NCI-H146 (cell line): ENCODE measurements around the gene DBN1.

Source experiments
- DNase-seq: peaks from one replicate; lab custom pipeline; 2025; lab: John Stamatoyannopoulos, UW

The DBN1 gene

DNA sequence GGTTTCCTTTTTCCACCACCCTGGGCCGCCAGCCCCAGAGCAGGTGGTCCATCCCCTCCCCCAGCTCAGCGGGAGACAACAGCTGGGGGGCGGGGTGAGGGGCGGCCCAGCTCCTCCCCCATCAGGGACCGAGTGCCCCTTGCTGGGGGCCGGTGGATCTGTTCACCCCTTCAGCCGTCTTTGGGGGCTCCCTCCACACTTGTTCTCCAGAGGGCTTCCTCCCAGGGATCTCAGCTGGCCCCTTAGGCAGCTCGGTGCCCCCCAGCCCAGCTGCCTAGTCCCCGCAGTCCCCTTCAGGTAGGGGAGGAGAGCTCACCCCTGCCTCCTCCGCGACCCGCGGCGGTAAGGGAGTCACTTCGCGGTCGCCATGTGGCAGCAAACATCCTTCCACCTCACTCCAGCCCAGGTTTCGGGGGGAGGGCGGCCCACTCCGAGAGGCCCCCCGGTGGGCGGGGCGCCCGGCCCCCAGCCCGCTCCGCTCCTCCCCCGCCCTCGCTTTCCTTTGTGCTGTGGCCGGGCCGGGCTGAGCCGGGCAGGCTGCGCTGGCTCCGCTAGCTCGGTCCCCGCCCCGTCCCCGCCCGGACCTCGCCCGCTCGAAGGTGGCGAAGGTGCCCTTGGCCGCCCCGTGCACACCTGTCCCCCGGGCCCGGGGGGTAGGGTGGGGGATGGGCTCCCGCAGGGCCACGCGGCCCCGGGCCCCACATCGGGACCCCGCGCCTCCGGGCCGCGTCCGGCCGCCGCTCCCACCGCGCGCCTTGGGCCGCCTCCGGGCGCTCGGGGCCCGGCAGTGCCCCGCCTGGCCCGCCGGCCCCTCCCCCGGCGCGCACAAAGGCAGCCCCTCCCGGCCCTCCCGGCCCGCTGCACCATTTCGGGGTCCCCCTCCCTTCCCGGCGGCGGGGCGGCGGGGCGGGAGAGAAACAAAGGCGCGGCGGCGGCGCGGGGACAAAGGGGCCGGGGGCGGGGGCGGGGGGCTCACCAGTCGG lies 683 bp downstream of the DBN1 start:
- peak; percentile 59 for DNase-seq

DNA sequence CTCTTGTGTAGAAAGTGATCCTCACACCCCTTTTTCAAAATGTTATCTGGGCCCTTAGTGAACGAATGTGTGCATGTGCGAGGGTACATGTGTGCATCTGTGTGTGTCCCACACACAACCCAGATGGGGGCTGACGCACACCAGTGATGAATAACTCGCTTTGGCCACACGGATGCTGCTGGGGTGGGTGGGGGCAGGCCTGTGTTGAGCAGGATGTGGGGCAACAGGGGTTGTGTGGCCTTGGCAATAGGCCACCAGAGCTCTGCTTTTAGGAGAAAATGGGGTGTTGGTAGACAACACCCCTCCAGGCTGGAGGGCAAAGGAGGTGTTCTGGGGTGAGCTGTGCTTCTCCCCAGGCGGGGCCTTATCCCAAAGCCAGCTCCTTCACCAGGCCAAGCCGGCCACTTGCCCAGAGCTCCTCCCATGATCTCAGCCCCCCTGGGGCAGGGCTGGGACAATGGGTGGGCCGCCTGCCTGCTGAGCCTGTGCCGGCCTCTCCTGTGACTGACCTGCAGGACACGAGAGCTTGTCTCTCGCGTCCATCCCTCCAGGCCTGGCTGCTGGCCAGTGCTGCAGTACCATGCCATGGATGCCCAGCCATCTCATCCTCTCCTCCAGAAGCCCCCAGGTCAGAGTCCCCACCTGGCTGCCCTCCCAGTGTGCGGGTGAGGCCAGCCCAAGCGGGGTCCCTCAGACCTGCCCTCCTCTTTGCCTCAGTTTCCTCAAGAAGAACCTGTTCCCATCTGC lies 1.7 kb downstream of the DBN1 start:
- DNase-seq: peak; percentile 45

DNA sequence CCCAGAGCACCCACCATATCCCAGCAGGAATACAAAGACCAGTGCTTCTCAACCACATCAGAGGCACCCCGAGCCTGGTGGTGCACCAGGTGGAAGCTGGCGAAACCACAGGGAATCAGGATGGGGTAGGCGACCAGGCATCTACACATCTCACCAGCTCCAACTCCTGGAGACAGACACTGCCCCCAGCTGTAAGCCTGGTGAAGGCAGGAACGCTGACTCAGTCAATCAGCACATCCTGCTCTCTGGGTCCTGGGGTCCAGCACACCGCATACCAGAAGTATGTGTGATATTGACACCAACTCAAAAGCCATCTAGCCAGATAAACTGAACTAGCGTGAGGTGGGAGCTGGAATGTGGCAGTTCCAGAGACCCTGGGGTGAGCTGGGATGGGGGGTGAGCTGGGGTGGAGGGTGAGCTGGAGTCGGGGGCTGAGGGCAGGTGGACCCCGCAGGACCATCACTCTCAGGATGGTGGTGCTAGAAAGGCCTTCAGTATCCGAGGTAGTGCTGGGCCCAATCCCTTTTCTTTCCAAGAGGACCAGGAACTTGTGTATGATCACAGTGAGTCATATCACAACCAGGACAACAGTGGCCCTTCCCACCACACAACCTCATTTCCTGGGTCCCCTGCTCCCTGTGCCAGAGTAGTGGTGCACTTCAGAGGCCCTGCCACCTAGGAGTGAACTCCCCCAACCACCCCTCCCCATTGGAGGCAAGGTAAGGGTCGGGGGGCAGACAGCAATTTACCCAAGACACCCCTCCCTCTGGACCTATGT lies 2.5 kb downstream of the DBN1 start:
- no peak for DNase-seq

DNA sequence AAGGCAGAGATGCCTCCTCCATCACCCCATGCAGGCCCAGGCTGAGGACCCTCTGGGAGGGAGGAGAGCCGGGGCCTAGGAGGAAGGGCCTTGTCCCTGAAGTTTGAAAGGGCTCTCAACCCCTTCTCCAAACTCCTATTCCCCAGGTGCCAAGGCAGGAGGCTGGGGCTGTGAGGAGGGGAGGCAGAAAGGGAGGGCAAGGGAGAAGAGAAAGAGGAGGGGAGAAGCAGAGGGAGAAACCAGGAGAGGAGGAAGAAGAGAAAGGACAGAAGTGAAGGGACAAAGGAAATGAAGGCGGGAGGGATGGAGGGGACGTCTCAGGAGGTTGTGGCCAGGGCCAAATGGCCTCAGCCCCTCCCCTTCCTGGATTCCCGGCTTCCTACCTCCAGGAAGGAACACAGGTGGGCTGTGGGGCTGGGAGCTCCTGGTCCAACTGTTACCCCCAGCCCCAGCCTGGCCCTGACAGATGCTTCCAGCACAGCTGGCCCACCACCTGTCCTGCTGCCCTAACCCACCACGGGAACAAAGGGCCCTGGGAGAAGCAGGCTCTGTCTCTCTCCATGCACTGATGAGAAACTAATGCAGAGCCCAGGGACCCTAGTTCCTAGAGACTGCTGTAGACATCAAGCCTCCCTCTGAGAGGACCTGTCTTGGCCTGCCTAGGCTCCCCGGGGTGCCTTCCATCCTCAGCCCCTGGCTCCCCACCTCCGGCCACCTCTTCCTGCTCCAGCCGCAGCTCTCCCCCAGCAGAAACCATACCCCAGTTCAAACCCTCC lies 3.5 kb downstream of the DBN1 start:
- DNase-seq: peak; percentile 35

DNA sequence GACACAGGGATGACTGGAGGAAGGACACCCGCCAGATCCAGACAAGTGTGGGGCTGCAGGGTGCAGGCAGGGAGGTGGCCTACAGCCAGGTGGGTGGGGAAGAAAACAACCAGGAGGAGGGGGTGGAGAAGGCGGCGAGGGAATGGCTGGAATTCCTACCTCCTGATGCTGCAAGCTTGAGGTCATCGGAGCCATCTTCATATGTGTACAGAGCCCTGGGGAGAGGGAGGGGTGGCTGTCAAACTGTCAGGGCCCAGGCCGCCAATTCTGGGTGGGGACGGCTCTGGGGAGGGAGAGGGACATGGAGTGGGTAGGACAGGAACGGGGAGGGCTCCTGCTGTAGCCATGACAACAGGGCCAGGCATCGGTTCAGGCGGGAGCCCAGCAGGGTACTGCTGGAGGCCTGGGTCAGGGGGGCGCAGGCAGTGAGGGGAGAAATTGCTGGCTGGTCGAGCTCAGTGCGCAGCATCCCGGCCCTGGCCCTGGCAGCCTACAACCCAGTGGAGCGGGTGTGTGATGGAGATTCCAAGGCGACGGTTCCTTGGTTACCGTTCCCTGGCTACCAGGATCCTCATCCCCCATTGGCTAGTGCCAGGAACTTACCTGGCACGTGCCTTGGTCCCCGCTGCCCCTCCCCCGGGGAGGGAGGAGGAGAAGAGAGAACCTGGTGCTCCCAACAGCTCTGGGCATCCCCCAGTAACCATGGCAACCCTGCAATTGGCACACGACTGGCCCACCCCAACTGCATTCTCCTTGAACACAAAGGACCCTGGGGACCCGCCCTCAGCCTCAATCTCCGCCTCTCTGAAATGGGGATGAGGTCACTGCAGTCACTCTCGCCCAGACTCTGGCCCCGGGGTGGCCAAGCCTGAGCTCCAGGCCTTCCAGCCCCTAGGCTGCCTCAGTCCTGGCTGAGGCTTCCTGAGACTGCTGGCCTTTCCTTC lies 4.5 kb downstream of the DBN1 start:
- DNase-seq: peak; percentile 17

DNA sequence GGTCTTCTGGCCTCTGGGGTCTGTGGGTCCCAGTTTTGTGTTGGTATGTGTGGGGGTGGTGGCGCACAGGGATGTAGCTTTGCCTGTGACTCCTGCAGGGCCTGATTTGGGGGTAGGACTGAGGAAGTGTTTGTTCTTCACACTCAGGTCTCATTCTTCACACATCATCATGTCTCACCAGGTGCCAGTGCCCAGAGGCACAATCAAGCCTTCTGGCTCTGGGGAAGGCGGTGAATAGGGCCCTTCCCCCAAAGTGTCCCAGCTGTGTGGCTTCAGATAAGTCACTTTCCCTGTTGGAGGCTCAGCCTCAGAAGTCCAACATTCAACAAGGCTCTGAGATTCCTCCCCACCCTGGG lies 5.1 kb downstream of the DBN1 start:
- no peak for DNase-seq

DNA sequence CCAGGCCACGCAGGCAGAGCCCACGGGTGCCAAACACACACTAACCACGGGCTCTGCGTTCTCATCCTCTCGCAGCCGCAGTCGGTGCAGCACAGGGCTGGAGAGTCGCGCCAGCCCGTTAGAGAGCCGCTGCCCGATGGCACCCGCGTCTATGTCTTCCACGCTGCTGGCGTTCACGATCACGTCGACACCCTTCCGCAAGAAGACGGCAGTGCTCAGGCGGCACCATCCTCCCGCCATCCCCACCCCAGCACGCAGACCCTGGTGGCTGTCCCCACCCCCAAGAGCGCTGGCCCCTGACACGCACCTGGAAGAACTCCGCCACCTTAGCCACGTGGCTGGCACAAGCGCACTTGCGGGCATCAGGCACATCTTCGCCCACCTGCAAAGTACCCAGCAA lies 6.0 kb downstream of the DBN1 start:
- no peak for DNase-seq

DNA sequence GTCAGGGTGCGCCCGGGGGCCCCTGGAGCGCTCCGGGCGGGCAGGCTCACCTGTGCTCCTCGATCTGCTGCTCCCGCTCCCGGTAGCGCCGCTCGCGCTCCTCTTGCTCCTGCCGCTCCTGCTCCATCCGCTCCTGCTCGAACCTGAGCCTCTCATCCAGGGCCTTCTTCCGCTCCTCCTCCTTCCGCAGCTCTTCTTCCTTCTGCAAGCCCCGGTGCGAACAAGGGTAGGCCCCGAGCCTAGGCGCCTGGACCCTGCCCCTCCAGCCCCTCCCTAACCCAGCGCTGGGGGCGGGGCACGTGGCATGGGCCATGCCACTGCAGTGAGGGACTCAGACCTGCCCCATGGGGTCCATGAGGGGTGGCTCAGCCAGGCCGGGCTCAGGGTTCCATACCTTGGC lies 6.6 kb downstream of the DBN1 start:
- DNase-seq: no peak

DNA sequence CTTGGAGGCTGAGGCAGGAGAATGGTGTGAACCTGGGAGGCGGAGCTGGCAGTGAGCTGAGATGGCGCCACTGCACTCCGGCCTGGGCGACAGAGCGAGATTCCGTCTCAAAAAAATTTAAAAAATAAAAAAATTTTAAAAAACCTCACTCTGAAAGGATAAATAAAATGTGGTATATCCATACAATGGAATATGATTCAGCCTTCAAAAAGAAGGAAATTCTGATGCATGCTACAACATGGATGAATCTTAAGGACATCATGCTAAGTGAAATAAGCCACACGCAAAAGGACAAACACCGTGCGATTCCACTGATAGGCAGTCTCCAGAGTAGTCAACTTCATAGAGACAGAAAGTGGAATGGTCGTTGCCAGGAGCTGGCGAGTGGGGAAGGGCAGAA lies 8.4 kb downstream of the DBN1 start:
- DNase-seq: no peak

DNA sequence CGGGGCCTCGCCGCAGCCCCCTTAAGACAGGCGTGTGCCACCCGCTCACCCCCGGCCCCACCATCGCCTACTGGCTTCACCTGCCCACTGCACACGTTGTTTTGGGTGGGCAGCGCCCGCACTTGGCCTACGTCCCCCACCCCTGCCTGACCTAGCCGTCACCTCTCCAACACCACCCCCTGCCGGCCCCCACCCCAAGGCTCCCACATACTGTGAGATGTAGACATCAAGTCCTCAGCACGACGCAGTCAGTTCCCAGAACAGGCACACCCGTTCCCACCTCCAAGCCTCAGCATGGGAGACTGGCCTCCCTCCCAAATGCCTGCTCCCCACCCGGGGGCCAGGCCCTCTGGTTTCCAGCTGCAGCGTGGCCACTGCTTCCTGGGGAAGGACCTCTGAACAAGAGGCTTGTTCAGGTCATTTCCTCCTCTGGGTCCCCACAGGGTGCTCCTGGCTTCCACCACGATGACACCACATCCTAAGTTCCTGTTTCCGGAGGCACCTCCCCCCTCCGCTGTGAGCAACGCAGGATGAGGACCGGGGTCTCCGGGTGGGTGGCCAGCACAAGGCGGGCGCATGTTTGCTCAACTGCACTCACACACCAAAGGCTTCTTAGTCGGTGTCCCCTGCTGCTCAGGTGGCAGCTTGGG lies 11.3 kb downstream of the DBN1 start:
- DNase-seq: no peak

DNA sequence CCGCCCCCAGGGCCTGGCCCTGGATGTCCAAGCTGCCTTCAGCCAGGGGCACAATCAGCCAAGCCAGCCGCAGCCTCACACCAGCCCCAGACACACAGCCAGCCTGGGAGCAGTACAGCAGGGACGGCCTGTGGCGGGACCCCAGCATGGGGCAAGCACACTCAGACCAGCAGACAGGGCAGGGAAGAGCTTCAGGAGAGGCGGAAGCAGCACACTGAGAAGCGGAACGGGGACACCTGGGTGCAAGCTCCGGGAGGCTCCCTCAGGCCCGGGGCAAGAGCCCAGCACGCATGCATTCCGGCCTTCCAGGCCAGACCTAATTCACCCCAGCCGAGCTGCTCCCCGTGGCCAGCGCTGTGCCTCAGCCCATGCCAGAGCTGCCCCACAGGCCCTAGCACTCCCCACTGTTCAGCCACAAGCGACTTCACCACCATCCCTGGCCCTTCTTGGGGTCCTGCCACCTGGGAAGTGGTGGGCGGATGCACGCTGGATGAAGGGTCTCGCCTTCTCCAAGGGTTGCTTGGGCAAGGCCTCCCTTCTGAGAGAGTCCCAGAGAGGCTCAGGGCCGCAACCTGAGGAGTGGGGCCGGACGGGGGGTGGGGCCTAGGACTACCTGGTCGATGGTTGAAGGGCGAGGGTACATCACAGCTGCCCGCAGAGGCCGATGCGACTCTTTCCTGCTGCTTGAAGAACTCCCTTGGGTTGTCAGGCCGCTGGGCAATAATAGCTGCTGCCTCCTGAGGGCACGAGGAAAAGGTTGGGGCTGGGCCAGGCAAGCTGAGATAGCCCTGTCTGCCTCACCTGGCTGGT lies 13.4 kb downstream of the DBN1 start:
- DNase-seq: no peak

DNA sequence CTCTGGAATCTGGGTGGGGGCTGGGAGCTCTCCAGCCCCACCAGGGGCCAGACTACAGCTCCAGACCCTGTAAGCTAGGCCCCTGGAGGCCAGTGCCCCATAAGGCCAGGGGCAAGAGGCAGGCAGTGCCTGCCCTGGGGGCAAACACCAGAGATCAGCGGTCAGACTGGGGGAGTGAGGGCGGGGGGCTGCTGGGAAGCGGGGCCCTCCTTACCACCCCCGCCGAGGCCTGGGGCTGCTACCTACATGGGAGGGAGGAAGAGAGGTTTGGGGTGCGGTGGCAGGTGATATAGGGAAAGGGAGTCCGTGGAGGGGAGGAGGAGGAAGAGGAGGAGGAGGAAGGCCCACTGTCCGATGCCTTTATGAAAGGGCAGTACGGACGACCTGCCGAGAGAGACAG lies 14.1 kb downstream of the DBN1 start:
- no peak for DNase-seq

DNA sequence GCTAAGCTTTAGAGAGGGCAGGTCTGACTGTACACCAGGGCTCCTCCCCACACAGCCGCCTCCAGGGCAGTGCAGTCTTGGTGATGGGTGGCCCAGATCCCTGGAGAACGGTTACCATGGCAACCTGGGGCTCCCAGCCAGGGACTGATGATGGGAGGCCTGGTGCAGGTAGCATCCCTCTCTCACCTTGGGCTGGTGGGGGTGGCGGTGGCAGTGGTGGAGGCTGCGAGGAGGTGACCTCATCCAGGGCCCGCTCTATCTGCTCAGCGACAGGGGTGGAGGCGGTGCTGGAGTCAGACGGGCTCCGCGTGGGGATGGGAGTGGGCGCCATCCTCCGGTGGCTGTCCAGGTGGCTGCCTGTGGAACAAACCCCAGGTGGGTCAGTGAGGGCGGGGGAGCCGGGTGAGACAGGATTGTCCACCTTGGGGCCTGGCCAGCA lies 14.5 kb downstream of the DBN1 start:
- DNase-seq: peak; percentile 17

DNA sequence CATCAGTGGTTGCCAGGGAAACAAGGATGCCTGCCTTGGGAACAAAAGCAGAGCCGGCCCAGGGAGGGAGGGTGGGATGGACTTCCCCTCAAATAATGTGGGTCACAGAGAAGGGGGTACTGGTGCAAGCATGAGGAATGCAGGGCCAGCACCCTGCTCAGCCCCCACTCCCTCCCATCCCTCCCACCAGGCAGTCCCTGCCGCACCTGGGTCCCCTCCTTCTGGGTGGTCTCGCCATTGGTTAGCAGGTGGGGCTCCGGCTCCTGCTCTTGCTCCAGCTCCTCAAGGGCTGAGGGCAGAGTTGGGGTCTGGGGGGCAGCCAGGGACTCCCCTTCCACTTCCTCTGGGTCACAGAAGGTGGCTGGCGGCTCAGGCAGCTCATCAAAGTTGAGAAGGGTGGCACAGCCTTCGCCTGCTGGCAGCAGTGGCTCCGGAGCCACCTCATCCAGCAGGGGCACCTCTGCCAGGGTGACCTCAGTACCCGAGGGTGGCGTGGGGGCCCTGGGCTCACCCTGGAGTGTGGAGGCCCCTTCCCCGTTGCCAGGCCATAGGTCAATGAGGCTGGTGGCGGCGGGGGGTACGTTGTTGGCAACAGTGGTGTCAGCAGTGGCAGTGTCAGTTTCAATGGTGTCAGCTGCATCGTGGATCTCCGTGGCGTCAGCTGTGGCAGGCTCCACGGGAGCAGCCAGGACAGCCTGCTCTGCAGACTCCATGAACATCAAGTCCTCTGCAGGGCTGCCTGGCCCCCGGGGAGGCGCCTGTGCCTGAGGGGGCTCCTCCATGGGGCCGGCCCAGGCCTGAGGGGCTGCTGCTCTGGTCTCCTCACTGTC lies 15.4 kb downstream of the DBN1 start:
- no peak for DNase-seq

DNA sequence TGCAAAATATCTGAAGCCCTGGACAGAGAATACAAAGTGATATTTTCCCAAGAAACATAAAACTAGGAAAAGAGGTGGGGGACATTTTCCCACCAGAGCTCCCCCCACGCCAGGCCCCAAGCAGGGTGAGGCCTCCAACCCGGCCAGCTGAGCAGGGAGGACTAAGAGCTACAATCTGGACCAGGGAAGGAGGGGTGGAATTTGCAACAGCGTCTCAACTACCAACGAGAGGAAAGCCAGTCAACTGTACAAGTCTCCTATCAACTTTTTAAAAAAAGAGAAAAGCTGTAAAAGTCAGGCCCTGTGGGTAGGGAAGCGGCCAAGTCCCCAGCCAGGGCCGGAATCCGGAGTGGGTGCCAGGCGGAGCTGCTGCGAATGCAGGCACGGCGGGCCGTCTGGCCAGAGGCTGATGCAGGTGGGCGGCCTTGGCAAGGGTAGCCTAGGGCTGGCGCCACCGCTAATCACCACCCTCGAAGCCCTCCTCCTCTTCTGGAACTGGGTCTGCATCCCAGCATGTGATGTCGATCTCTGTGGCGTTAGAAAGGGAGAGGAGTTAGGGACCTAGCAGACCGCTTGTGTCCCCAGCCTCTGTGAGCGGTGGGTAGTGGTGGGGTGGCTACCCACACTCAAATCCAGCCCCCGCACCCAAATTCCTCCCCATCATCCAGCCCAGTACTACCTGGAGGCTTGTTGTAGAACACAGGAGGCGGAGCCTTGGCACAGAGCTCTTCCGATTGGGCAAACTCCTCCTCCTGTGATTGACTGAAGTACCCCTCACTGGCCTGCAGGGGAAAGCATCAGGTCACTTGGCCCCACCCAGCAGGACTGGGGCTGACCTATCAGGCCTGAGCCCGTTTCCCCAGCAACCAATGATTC lies 16.2 kb downstream of the DBN1 start:
- DNase-seq: peak; percentile 92

DNA sequence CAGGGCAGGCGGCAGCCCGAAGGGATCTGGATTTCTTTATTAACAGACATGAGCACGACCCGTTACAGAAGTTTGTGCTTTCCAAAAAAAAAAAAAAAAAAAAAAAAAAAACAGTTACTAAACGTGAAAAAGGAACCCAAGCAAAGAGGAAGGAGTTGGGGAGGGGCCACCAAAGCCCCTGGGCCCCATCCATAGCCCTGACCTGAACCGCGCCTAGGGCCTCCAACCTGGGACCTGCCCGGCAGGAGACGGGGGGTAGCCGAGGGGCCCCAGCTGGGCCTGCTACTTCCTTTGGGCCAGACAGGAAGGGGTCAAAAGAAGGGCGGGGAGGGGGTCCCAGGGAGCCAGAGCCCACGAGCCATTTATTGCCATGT lies 16.9 kb downstream of the DBN1 start:
- no peak for DNase-seq
